GM12891 (cell line): ENCODE measurements around the gene SWSAP1.

ENCODE experiments used
- PAX5 ChIP-seq: IDR thresholded peaks from 2 replicates; pipeline ENCODE4 v1.6.1; 2011; ENCODE audit warnings: low read length, moderate library complexity, mild to moderate bottlenecking; ENCODE audit not compliant: insufficient read depth, severe bottlenecking
- POLR2A ChIP-seq: IDR thresholded peaks from 2 replicates; pipeline ENCODE4 v1.6.1; 2011; ENCODE audit warnings: low read depth, low read length, control low read depth
- POLR2AphosphoS5 ChIP-seq: IDR thresholded peaks from 2 replicates; pipeline ENCODE4 v1.6.1; 2011; ENCODE audit warnings: low read depth, low read length, control low read depth
- TAF1 ChIP-seq: IDR thresholded peaks from 2 replicates; pipeline ENCODE4 v1.6.1; 2011; ENCODE audit warnings: low read depth, low read length, control low read depth

GRCh38 chr19:11379857-11380350 is 5.4 kb downstream of the SWSAP1 start:
- no peak for TF ChIP-seq POLR2A
- no peak for TF ChIP-seq POLR2AphosphoS5
- no peak for TF ChIP-seq TAF1
- no peak for TF ChIP-seq PAX5
